Stimulated activated naive B cell treated with anti-CD40 and anti-IgM and Interleukin-4, amounts not matched to agents 10 μg/mL and 1 μg/mL and 100 μg/mL, for 72 hours (primary cell): ENCODE results near the gene PEX10.
A peak's percentile ranks its signal among the peaks of the same experiment; 100 is the strongest.
"Not testable (repeated sequence)": the region's sequence is repeated elsewhere in the genome, so short reads cannot be mapped to it uniquely, and the experiment has no call there.

Source experiments
- ATAC-seq, 2 donors: fragments of 150-1000 bp; cut with Tn5 transposase; replicated peaks; 2 replicates each; pipeline ENCODE4 v1.10.0; 2021; ENCODE audit warnings: moderate library complexity in 1 of 2
- DNase-seq: peaks from one replicate; pipeline ENCODE4 v3.0.0; 2021
- H3K27ac Mint-ChIP-seq: one replicate; pipeline ENCODE4 v1.8.0; 2022; ENCODE audit warnings: mild to moderate bottlenecking, mixed read lengths
- H3K27me3 Mint-ChIP-seq, 2 donors: one replicate each; pipeline ENCODE4 v1.8.0; 2022; ENCODE audit warnings: mixed read lengths in 2 of 2
- H3K36me3 Mint-ChIP-seq, 2 donors: one replicate each; pipeline ENCODE4 v1.8.0; 2022; ENCODE audit warnings: mixed read lengths in 2 of 2, mild to moderate bottlenecking in 1 of 2
- H3K4me1 Mint-ChIP-seq, 2 donors: one replicate each; pipeline ENCODE4 v1.8.0; 2022; ENCODE audit warnings: mixed read lengths in 2 of 2, mild to moderate bottlenecking in 1 of 2
- H3K4me3 Mint-ChIP-seq, 2 donors: one replicate each; pipeline ENCODE4 v1.8.0; 2022; ENCODE audit warnings: mild to moderate bottlenecking in 2 of 2, mixed read lengths in 2 of 2, moderate library complexity in 1 of 2
- H3K9me3 Mint-ChIP-seq, 2 donors: one replicate each; pipeline ENCODE4 v1.8.0; 2022; ENCODE audit warnings: mixed read lengths in 2 of 2, mild to moderate bottlenecking in 1 of 2

Gene PEX10

DNA sequence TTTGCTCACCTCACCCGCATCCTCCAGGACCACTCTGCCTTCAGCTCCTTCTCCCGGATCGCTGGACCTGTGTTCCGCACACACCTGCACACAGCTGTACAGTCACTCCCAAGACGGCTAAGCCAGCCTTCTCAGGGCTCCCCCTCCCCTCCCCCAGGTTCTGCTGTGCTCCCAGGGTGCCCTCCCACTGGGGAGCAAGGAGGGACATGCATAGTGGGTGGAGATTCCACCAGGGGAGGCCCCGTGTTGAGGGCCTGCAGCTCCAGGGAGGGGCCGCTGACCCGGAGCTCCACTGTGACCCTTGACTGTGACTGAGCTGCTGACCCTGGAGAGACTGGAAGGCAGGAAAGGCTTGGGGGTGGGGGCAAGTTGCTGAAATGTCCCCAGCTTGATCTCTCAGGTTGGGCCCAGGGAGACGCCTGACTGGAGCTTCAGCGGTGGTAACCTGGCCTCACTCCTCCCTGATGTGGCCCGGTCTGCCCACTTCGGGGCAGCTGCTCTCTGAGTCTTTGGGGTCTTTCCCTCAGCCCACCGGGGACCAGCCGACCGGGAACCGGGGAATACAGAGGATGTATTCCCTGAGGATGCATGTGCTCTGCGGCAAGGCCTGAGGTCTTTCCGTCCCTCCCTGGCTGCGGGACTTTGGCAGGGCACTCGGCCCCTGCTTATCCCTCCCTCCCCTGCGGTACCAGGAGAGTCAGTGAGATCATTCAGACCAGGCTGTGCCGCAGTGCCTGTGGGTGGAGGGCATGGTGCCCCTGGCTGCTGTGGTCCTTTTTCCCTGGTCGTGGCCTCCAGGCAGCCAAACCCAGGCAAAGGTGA lies 35.1 kb upstream of the PEX10 start:
- no peaks in the 10 kb centered on the region for H3K9me3 Mint-ChIP-seq
- H3K36me3 Mint-ChIP-seq: no peaks in the 10 kb centered on the region
- DNase-seq (no peak), ATAC-seq (no peak)
- H3K4me1 Mint-ChIP-seq: no peaks in the 10 kb centered on the region
- H3K4me3 Mint-ChIP-seq: no peak overlapping the region
- no peak overlapping the region for H3K27ac Mint-ChIP-seq
- H3K27me3 Mint-ChIP-seq: peaks cover 23 to 33% of the 10 kb centered on the region in 2 donors

DNA sequence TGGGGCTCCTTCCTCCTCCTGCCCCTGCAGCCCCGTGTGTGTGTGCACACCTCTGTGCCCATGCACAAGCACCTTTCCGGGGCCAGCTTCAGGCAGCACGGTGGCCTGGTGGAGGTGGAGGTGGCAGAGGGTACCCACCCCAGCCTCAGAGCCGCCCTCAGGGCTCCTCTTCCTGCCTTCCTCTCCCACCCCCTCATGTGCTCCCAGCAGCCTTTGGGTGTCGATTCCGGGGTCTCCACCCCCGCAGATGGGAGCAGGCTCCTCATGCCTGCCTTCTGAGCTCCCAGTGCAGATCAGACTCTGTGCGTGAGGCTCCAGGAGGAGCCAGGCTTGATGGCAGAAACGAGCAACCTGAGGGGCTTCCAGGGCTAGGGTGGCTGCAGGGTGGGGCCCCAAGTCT lies 34.5 kb upstream of the PEX10 start:
- no peaks in the 10 kb centered on the region for H3K4me1 Mint-ChIP-seq
- H3K36me3 Mint-ChIP-seq: no peaks in the 10 kb centered on the region
- DNase-seq: no peak
- H3K27ac Mint-ChIP-seq: no peak overlapping the region
- peaks cover 23 to 39% of the 10 kb centered on the region in 2 donors for H3K27me3 Mint-ChIP-seq
- ATAC-seq: peak in 1 of 2 donors; percentile 16
- H3K4me3 Mint-ChIP-seq: no peak overlapping the region
- no peaks in the 10 kb centered on the region for H3K9me3 Mint-ChIP-seq

DNA sequence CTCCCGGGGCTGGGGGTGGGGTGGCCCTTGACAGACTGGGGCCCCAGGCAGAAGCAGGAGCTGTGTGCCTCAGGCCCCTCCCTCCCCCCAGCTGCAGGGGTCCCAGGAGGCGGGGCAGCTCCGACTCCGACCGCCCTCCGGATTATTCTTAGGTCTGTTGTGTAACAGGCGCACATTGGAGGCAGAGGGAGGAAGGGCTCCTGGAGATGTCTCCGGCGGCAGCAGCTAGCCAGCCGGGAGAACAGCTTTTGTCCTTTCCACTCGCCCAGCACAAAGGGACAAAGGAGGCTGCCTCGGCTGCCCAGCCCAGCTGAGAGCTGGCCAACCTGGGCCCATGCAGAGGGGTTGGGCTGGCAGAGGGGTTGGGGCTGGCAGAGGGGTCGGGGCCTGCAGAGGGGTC lies 34.0 kb upstream of the PEX10 start:
- Mint-ChIP-seq H3K36me3 (no peaks in the 10 kb centered on the region), H3K9me3 (no peaks in the 10 kb centered on the region), H3K27me3 (peaks cover 23 to 44% of the 10 kb centered on the region in 2 donors), H3K4me1 (no peaks in the 10 kb centered on the region), H3K27ac (no peak overlapping the region), H3K4me3 (no peak overlapping the region)
- DNase-seq (no peak), ATAC-seq (no peak)

DNA sequence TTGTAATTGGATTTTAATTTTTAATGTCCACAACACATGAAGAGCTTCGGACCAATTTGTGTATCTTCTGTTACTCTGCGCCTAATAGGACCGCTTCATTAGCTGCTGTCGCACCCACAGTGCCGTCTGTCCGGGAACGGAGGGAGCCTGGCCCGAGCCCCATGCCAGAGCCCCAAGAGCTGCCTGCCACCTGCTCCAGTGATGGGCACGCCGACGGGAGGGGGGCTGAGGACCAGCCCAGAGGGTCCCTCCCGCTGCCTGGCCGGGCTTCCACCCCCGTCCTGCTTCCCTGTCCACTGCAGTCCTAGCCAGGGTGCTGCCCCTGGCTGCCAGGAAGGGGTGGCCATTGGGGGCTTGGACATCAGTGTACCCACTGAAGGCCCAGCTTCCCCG lies 33.5 kb upstream of the PEX10 start:
- H3K4me3 Mint-ChIP-seq: no peak overlapping the region

DNA sequence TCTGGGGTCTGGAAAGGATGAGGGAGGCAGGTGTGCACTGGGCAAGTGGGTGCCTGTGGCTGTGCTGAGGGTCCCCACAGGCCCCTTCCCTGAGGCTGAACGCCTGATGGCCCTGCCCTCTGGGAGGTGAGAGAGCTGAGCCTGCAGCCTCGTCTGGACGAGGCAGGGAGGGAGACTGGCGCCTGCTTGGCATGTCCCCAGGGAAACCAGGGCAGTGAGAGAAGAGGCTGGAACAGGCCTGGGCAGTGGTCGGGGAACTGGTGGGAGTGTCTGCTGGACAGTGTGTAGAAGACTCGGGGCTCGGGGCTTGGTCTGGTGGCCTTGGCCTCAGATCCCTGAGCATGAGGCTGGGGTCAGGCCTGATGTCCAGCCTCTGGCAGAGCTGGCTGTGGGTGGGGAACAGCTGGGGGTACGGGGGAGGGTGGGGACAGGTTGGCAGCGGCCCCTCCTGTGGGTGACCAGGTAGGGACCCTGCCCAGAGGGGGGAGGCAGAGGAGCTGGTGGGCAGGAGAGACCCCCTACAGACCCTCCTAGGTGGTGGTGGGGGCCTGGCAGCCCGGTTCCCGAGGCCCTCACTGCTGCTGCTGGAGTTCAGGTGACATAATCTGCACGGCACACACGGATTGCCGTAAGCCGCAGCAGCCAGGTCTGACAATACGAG lies 32.9 kb upstream of the PEX10 start:
- Mint-ChIP-seq H3K9me3 (no peaks in the 10 kb centered on the region), H3K36me3 (no peaks in the 10 kb centered on the region), H3K27me3 (peaks cover 23 to 51% of the 10 kb centered on the region in 2 donors), H3K4me1 (no peaks in the 10 kb centered on the region), H3K4me3 (no peak overlapping the region), H3K27ac (no peak overlapping the region)
- ATAC-seq (no peak), DNase-seq (no peak)

More for the DNA sequence above, 33.5 kb upstream of the PEX10 start:
- no peaks in the 10 kb centered on the region for H3K9me3 Mint-ChIP-seq
- H3K4me1 Mint-ChIP-seq: no peaks in the 10 kb centered on the region
- H3K27ac Mint-ChIP-seq: no peak overlapping the region
- peaks cover 23 to 50% of the 10 kb centered on the region in 2 donors for H3K27me3 Mint-ChIP-seq
- DNase-seq (no peak), ATAC-seq (no peak)
- H3K36me3 Mint-ChIP-seq: no peaks in the 10 kb centered on the region

DNA sequence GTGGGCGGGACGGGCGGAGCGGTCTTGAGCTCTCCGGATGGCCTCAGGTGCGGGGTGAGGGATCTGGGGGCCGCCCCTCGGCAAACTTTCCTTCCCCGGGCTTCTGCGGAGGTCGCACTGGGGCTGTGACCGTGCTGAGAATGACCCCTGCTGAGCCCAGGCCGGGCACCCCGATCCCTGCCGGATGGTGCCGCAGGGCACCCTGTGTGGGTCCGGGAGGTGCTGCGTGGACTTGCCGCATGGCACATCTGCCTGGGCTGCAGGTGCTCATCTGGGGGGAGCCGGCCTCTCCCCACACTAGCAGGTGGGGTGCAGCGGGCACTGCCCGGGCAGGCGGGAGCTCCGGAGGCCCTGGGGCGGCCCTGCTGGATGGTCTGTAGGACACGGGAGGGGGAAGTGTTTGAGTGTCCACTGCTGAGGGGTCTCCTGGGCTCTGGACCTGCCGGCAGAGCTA lies 31.8 kb upstream of the PEX10 start:
- Mint-ChIP-seq H3K27me3 (peaks cover 23 to 59% of the 10 kb centered on the region in 2 donors), H3K27ac (no peak overlapping the region), H3K9me3 (no peaks in the 10 kb centered on the region), H3K36me3 (no peaks in the 10 kb centered on the region), H3K4me3 (no peak overlapping the region), H3K4me1 (peaks cover 0 to 2% of the 10 kb centered on the region in 2 donors)
- no peak for ATAC-seq
- DNase-seq: no peak

DNA sequence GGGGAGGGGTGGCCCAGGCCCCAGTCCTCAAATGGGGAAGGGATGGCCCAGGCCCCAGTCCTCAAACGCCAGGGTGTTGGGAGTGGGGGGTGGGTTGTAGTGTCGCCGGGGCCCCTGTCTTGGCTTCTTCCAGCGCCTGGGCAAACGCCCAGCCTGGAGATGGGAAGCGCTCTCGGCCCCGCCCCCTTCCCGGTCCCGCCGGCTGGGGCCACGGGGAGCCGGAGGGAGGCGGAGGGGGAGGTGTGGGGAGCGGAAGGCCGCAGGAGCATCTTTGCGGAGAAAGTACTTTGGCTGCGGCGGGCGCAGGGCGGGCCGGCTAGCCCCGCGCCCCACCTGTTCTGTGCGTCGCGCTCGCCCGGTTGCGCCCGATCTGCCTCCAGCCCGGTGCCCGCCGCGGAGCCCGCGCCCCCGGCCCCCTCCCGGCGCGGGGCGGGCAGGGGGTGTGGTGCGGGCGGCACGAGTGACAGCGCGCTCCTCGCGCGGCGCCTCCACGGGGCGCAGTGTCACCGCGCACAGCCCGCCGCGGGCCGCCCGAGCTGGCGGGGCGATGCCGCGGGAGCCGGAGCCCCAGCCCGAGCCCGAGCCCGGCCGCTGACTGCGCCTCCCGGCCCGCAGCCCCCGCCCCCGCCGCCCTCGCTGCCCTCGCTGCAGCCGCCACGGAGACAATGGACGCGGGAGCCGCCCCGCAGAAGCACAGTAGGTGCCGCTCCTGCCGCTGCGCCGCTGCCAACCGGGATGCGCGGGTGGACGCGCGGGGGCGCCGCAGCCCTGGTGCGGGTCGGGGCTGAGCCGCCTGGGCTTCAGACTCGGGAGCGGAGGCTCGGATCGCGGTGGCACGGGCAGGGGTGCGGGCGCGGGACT lies 31.1 kb upstream of the PEX10 start:
- ATAC-seq (no peak), DNase-seq (no peak)
- Mint-ChIP-seq H3K27me3 (peaks cover 23 to 62% of the 10 kb centered on the region in 2 donors), H3K36me3 (no peaks in the 10 kb centered on the region), H3K9me3 (no peaks in the 10 kb centered on the region), H3K4me1 (peaks cover 0 to 2% of the 10 kb centered on the region in 2 donors), H3K27ac (no peak overlapping the region), H3K4me3 (no peak overlapping the region)

DNA sequence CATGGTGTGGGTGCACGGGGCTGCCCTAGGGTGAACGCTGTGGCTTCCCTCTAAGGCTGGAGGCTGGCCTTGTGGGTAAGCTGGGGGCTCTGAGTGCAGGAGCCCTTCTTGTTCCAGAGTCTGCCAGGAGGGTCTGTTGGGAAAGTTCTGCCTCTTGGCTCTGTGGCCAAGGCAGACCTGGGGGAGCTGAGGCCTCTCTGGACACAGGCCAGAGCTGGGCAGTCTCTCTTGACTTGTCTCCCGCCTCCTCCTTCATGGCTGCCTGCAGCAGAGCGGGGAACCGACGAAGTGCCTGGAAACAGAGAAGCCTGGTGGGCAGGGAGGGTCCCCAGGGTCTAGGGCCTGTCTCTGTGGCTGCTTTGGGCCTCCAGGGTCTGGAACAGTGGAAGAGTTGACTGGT lies 30.3 kb upstream of the PEX10 start:
- H3K27ac Mint-ChIP-seq: no peak overlapping the region
- DNase-seq (no peak), ATAC-seq (no peak)
- H3K36me3 Mint-ChIP-seq: no peaks in the 10 kb centered on the region
- peaks cover 19 to 69% of the 10 kb centered on the region in 2 donors for H3K27me3 Mint-ChIP-seq
- no peak overlapping the region for H3K4me3 Mint-ChIP-seq
- H3K9me3 Mint-ChIP-seq: no peaks in the 10 kb centered on the region
- H3K4me1 Mint-ChIP-seq: peaks cover 0 to 2% of the 10 kb centered on the region in 2 donors

DNA sequence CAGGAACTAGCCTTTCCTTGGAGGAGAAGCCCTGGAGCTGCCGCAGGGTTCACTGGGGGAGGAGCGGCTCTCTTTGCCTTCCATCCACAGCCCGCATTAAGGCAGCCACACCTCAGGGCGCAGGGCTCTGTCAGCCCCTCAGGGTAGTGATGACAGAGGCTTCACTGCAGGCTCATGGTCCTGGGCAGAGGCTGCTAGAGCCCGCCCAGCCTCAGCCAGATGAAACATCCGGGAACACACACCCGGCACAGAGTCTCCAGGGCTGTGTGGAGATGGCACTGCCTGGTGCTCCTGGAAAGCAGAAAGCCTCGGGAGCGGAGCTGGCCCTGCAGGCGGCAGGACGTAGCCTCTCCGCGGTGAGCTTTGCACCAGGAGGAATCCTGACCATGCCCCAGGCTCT lies 29.4 kb upstream of the PEX10 start:
- Mint-ChIP-seq H3K9me3 (no peaks in the 10 kb centered on the region), H3K4me1 (peaks cover 0 to 2% of the 10 kb centered on the region in 2 donors), H3K4me3 (no peak overlapping the region), H3K36me3 (no peaks in the 10 kb centered on the region), H3K27ac (no peak overlapping the region), H3K27me3 (peaks cover 14 to 65% of the 10 kb centered on the region in 2 donors)
- no peak for DNase-seq
- no peak for ATAC-seq

DNA sequence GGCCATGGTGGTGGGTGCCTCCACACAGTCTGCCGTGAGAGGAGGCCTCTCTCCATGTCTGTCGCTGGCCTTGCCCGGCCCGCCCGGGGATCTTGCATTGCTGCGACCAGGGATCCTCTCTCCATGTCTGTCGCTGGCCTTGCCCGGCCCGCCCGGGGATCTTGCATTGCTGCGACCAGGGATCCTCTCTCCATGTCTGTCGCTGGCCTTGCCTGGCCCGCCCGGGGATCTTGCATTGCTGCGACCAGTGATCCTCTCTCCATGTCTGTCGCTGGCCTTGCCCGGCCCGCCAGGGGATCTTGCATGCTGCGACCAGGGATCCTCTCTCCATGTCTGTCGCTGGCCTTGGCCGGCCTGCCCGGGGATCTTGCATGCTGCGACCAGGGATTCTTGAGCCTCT lies 28.0 kb upstream of the PEX10 start:
- H3K9me3 Mint-ChIP-seq, ATAC-seq, H3K4me3 Mint-ChIP-seq, H3K4me1 Mint-ChIP-seq, H3K36me3 Mint-ChIP-seq, H3K27ac Mint-ChIP-seq, DNase-seq: not testable (repeated sequence)
- H3K27me3 Mint-ChIP-seq: peaks cover 16 to 65% of the 10 kb centered on the region in 2 donors

DNA sequence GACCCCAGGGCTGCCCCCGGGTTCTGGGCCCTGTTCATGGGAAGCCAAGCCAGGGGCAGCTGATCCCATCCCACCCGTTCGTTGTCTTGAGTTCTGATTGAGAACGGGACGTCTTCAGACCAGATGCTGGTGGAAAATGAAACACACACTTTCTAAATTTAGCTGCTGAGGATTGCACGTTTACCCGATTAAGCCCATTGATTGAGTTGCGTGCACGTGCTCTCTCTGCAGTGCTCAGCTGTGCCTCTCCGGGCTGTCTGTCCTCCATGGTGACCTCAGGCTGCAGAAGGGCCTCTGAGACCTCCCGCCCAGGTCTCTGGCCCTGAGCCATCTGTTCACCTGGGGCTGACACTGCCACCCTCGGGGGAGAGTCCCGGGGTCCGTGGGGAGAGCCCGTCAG lies 27.0 kb upstream of the PEX10 start:
- DNase-seq: no peak
- no peak overlapping the region for H3K4me3 Mint-ChIP-seq
- H3K27me3 Mint-ChIP-seq: peaks cover 8 to 63% of the 10 kb centered on the region in 2 donors
- no peak for ATAC-seq
- H3K4me1 Mint-ChIP-seq: peaks cover 0 to 2% of the 10 kb centered on the region in 2 donors
- no peaks in the 10 kb centered on the region for H3K36me3 Mint-ChIP-seq
- no peak overlapping the region for H3K27ac Mint-ChIP-seq
- no peaks in the 10 kb centered on the region for H3K9me3 Mint-ChIP-seq

DNA sequence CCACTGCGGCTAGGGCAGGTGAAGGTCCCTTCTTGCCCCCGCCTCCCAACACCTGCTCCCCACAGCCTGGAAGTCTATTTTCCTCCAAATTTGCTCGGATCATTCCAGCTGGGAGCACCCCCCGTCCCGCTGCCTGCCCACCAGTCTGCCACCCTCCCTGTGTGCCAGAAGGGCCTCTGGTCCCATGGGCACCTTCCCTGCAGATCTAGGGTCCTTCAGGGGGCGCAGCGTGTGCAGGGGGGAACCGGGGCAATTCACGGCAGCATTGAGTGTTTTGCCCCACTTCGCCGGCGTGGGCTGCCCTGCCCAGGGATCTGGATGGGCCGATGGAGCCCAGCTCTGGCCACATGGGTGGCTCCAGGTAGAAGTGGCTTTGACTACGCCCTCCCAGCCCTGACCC lies 26.3 kb upstream of the PEX10 start:
- no peaks in the 10 kb centered on the region for H3K36me3 Mint-ChIP-seq
- no peak overlapping the region for H3K27ac Mint-ChIP-seq
- H3K27me3 Mint-ChIP-seq: peaks cover 8 to 60% of the 10 kb centered on the region in 2 donors
- no peak overlapping the region for H3K4me3 Mint-ChIP-seq
- no peaks in the 10 kb centered on the region for H3K9me3 Mint-ChIP-seq
- ATAC-seq (no peak), DNase-seq (no peak)
- H3K4me1 Mint-ChIP-seq: peaks cover 0 to 2% of the 10 kb centered on the region in 2 donors

DNA sequence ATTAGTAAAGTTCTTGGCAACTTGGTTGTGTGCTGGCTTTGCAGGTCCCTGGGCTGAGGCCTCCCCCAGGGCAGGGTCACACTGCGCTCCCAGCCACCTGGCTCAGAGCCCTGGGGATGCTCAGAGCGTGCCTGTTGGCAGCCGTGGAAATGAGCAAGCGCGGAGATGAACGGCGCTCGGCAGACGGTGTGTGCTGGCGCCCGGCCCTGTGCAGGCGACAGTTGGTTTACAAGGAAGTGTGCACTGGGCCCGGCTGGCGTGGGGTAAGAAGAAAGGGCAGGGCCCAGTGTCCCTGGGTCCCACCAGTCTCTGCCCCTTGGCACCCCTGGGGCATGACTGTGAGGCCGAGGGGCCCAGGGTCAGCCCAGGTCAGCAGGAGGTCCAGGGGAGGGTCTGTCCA lies 25.7 kb upstream of the PEX10 start:
- H3K4me3 Mint-ChIP-seq: no peak overlapping the region
- no peaks in the 10 kb centered on the region for H3K36me3 Mint-ChIP-seq
- H3K9me3 Mint-ChIP-seq: no peaks in the 10 kb centered on the region
- H3K27ac Mint-ChIP-seq: no peak overlapping the region
- DNase-seq (no peak), ATAC-seq (no peak)
- H3K27me3 Mint-ChIP-seq: peaks cover 8 to 60% of the 10 kb centered on the region in 2 donors
- peaks cover 0 to 2% of the 10 kb centered on the region in 2 donors for H3K4me1 Mint-ChIP-seq

DNA sequence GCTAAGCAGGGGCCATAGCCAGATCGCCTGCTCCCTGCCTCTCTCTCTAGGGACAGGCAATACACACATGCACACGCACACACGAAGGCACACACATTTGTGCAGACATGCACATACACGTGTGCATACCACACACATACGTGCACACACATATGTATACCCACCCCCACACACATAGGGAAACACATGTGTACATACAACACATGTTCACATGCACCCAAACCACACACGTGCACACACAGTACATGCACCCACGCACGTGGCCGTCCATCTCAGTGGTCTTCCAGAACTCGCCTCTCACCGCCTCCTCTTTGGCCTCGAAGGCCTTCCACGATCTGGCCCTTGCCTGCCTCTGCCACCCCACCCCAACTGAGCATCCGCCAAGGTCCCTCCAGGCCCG lies 25.3 kb upstream of the PEX10 start:
- Mint-ChIP-seq H3K27ac (peak overlapping the region; percentile 2), H3K4me1 (peaks cover 0 to 2% of the 10 kb centered on the region in 2 donors), H3K4me3 (no peak overlapping the region), H3K27me3 (peaks cover 8 to 56% of the 10 kb centered on the region in 2 donors), H3K36me3 (no peaks in the 10 kb centered on the region), H3K9me3 (no peaks in the 10 kb centered on the region)
- DNase-seq (no peak), ATAC-seq (no peak)
